Measurements from ENCODE around the gene MANBA. TPM values are rescaled to one million over a fixed set of nuclear protein-coding genes. Genes with fewer than 3 reads are reported as not detected.

The MANBA gene
- total RNA-seq, 2 experiments from 2014 or later = 12.0 to 13.3 TPM

- Mint-ChIP-seq H3K27me3 (no peaks in the 10 kb centered on the region), H3K27ac (no peak overlapping the region), H3K9me3 (ENCODE audit: low read depth) (no peaks in the 10 kb centered on the region), H3K36me3 (ENCODE audit: low read depth) (peaks cover 21% of the 10 kb centered on the region), H3K4me3 (no peak overlapping the region), H3K4me1 (no peaks in the 10 kb centered on the region)
- ChIA-PET CTCF (interaction anchor here (0.7 kb wide), 1 partner anchor 451 kb away, joined by 3 read pairs; no protein-coding TSS in a partner anchor), POLR2A (no interaction called here)
- ATAC-seq (no peak), DNase-seq (no peak)
- intact Hi-C loops (cut with DNase I, micrococcal nuclease) = no loop called here
These were observed 95.2 kb downstream of the MANBA start for GRCh38 chr4:102665527-102665926.

DNA sequence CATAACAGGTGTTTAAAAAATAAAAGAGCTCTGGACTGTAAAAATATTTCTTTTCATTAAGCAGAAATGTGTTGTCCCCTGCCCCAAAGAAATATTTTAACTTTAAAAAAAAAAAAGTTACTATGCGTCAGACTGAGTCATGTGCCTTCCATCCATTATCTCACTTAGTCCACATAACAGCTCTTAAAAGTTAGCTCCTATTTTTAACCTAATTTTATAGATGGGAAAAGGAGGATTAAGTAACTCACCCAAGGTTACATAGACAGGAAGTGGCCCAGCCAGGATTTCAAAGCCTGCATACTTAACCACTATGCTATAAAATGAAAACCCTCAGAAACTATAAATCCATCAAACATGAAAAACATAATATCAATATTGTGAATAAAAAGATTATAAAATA is 97.7 kb downstream of the MANBA start:
- Mint-ChIP-seq H3K36me3 (ENCODE audit: low read depth) (peaks cover 12% of the 10 kb centered on the region), H3K4me1 (no peaks in the 10 kb centered on the region), H3K4me3 (no peak overlapping the region), H3K27me3 (no peaks in the 10 kb centered on the region), H3K9me3 (ENCODE audit: low read depth) (no peaks in the 10 kb centered on the region), H3K27ac (no peak overlapping the region)
- ATAC-seq = no peak
- no peak for DNase-seq
- POLR2A ChIA-PET = no interaction called here
- intact Hi-C loops (cut with DNase I, micrococcal nuclease) = no loop called here
- CTCF ChIA-PET = interaction anchor here (0.6 to 1.4 kb wide), 2 partner anchors 11 to 179 kb away, joined by 3 to 4 read pairs; no protein-coding TSS in a partner anchor

GRCh38 chr4:102657206-102657605 is 103.6 kb downstream of the MANBA start:
- Mint-ChIP-seq H3K27me3 (no peaks in the 10 kb centered on the region), H3K36me3 (ENCODE audit: low read depth) (peaks cover 6% of the 10 kb centered on the region), H3K4me1 (no peaks in the 10 kb centered on the region), H3K27ac (no peak overlapping the region), H3K4me3 (no peak overlapping the region), H3K9me3 (ENCODE audit: low read depth) (no peaks in the 10 kb centered on the region)
- POLR2A ChIA-PET = no interaction called here
- no peak for ATAC-seq
- DNase-seq = no peak
- CTCF ChIA-PET = no interaction called here
- intact Hi-C loops (cut with DNase I, micrococcal nuclease) = no loop called here

DNA sequence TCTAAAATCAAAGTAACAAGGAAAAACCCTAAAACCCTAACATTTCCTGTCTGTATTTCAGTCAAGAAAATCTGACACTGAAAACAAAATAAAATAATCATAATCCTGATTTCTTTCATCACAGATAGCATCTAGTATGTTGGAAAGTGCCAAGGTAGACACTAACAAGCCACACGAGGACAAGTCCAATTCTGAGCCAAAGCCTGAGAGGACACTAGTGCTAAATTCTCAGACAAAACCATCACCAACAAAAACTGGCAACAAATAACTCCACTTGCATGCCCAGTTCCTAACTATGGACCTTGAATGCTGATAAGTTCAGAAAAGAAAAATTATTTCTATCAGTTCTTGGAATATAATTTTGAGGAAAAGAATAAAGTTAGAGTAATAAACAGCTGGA is 113.7 kb downstream of the MANBA start:
- no peak overlapping the region for H3K27ac Mint-ChIP-seq
- ChIA-PET CTCF (no interaction called here), POLR2A (interaction anchor here (0.7 kb wide), 1 partner anchor 227 kb away, joined by 3 read pairs; no protein-coding TSS in a partner anchor)
- intact Hi-C loops (cut with DNase I, micrococcal nuclease) = no loop called here
- H3K9me3 Mint-ChIP-seq (ENCODE audit: low read depth) = no peaks in the 10 kb centered on the region
- H3K36me3 Mint-ChIP-seq (ENCODE audit: low read depth) = peaks cover 25% of the 10 kb centered on the region
- H3K4me1 Mint-ChIP-seq = peaks cover 9% of the 10 kb centered on the region
- no peak overlapping the region for H3K4me3 Mint-ChIP-seq
- no peak for ATAC-seq
- DNase-seq = no peak
- no peaks in the 10 kb centered on the region for H3K27me3 Mint-ChIP-seq

DNA sequence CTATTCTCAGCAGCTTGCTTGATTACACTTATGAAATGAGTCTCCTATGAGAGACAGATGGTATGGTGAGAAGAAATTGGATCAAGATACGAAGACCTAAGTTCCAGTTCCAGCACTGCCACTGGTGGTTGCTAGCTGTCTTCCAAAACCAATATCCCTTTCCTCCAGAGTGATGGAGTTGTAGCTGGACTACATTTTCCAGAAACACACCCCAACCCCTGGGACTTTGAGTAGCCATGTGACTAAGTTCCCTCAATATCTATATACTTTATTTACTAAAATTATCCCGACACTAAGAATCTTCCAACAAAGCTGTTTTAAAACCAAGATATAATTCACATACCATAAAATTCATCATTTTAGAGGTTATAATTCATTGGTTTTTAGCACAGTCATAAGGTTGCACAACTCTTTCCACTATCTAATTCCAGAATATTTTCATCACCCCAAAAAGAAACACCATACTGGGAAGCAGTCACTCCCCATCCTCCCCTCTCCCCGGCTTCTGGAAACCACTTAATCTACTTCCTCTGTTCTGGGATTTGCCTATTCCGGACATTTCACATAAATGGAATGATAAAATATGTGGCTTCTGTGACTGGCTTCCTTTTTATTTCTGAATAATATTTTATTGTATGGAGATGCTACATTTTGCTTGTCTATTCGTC is 118.0 kb downstream of the MANBA start:
- ChIA-PET POLR2A (interaction anchor here (0.6 kb wide), 1 partner anchor 11 kb away, joined by 3 read pairs; no protein-coding TSS in a partner anchor), CTCF (interaction anchor here (0.5 to 0.6 kb wide), 2 partner anchors 207 to 383 kb away, joined by 3 read pairs; no protein-coding TSS in a partner anchor)
- peaks cover 17% of the 10 kb centered on the region for H3K4me1 Mint-ChIP-seq
- ATAC-seq = no peak
- peaks cover 19% of the 10 kb centered on the region for H3K36me3 Mint-ChIP-seq (ENCODE audit: low read depth)
- H3K9me3 Mint-ChIP-seq (ENCODE audit: low read depth) = no peaks in the 10 kb centered on the region
- H3K27ac Mint-ChIP-seq = no peak overlapping the region
- intact Hi-C loops (cut with DNase I, micrococcal nuclease) = no loop called here
- DNase-seq = no peak
- no peak overlapping the region for H3K4me3 Mint-ChIP-seq
- H3K27me3 Mint-ChIP-seq = no peaks in the 10 kb centered on the region

GRCh38 chr4:102641793-102642192 is 119.0 kb downstream of the MANBA start:
- intact Hi-C loops (cut with DNase I, micrococcal nuclease) = no loop called here
- no peak for ATAC-seq
- Mint-ChIP-seq H3K9me3 (ENCODE audit: low read depth) (no peaks in the 10 kb centered on the region), H3K27me3 (no peaks in the 10 kb centered on the region), H3K4me1 (peaks cover 12% of the 10 kb centered on the region), H3K27ac (no peak overlapping the region), H3K36me3 (ENCODE audit: low read depth) (peaks cover 22% of the 10 kb centered on the region), H3K4me3 (no peak overlapping the region)
- POLR2A ChIA-PET = no interaction called here
- CTCF ChIA-PET = interaction anchor here (0.6 kb wide), 1 partner anchor 15 kb away, joined by 3 read pairs; no protein-coding TSS in a partner anchor
- no peak for DNase-seq

GRCh38 chr4:102640669-102641068 is 120.1 kb downstream of the MANBA start:
- intact Hi-C loops (cut with DNase I, micrococcal nuclease) = no loop called here
- Mint-ChIP-seq H3K4me1 (peaks cover 9% of the 10 kb centered on the region), H3K27ac (no peak overlapping the region), H3K36me3 (ENCODE audit: low read depth) (peaks cover 22% of the 10 kb centered on the region), H3K9me3 (ENCODE audit: low read depth) (no peaks in the 10 kb centered on the region), H3K4me3 (no peak overlapping the region), H3K27me3 (no peaks in the 10 kb centered on the region)
- no peak for DNase-seq
- ChIA-PET CTCF (interaction anchor here (0.9 to 1.0 kb wide), 2 partner anchors 108 to 210 kb away, joined by 3 read pairs; no protein-coding TSS in a partner anchor), POLR2A (no interaction called here)
- no peak for ATAC-seq

DNA sequence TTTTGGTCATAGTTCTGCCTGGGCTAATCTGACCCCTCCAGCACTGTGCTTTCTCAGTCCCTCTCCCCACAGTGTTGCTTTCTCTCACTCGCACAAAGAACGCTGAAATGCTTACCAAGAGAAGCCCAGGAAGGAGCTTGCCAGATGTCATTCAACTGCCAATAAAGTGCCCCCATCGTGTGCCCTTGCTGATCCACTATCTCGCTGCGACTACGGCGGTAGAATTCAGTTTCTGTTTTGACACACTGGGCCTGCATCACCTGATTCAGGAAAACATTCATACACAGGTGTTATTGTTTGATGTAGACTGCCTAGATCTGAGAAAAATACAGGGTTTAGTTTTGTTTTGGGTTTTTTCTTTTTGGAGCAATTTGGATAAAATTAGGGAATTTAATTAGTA is 121.2 kb downstream of the MANBA start:
- no peaks in the 10 kb centered on the region for H3K27me3 Mint-ChIP-seq
- ChIA-PET POLR2A (no interaction called here), CTCF (interaction anchor here (0.6 kb wide), 1 partner anchor 15 kb away, joined by 3 read pairs; no protein-coding TSS in a partner anchor)
- peak overlapping the region; percentile 27 for H3K4me3 Mint-ChIP-seq
- DNase-seq = peak; percentile 26
- H3K36me3 Mint-ChIP-seq (ENCODE audit: low read depth) = peaks cover 24% of the 10 kb centered on the region
- no peaks in the 10 kb centered on the region for H3K9me3 Mint-ChIP-seq (ENCODE audit: low read depth)
- H3K4me1 Mint-ChIP-seq = peaks cover 11% of the 10 kb centered on the region
- intact Hi-C loops (cut with DNase I, micrococcal nuclease) = no loop called here
- ATAC-seq = peak; percentile 36
- no peak overlapping the region for H3K27ac Mint-ChIP-seq

DNA sequence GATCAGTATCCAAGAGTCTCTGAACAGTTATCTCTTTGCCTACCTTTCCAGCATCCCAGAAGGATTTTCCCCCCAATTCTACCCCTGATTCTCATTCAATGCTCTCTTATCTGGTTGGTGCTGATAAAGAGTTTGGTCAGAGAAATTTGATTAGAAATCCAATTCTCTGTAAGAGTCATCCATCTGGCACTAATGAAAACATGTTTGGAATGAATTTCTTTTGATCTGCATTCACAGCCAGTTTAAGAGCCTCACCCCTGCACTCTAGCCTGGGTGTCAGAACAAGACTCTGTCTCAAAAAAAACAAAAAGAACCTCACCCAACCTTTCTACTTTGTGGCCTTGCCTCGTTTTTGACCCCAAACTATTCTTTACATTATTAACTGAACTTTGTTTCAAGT is 122.1 kb downstream of the MANBA start:
- H3K27me3 Mint-ChIP-seq = no peaks in the 10 kb centered on the region
- intact Hi-C loops (cut with DNase I, micrococcal nuclease) = no loop called here
- CTCF ChIA-PET = no interaction called here

GRCh38 chr4:102637391-102637790 is 123.4 kb downstream of the MANBA start:
- Mint-ChIP-seq H3K36me3 (ENCODE audit: low read depth) (peaks cover 22% of the 10 kb centered on the region), H3K9me3 (ENCODE audit: low read depth) (no peaks in the 10 kb centered on the region), H3K4me1 (peaks cover 11% of the 10 kb centered on the region), H3K27ac (no peak overlapping the region), H3K4me3 (no peak overlapping the region), H3K27me3 (no peaks in the 10 kb centered on the region)
- CTCF ChIA-PET = no interaction called here
- DNase-seq = no peak
- POLR2A ChIA-PET = no interaction called here
- intact Hi-C loops (cut with DNase I, micrococcal nuclease) = no loop called here
- no peak for ATAC-seq

More for the DNA sequence above, 122.1 kb downstream of the MANBA start:
- DNase-seq (no peak), ATAC-seq (no peak)
- Mint-ChIP-seq H3K27ac (no peak overlapping the region), H3K36me3 (ENCODE audit: low read depth) (peaks cover 22% of the 10 kb centered on the region), H3K4me1 (peaks cover 11% of the 10 kb centered on the region), H3K4me3 (no peak overlapping the region), H3K9me3 (ENCODE audit: low read depth) (no peaks in the 10 kb centered on the region)
- POLR2A ChIA-PET = no interaction called here

DNA sequence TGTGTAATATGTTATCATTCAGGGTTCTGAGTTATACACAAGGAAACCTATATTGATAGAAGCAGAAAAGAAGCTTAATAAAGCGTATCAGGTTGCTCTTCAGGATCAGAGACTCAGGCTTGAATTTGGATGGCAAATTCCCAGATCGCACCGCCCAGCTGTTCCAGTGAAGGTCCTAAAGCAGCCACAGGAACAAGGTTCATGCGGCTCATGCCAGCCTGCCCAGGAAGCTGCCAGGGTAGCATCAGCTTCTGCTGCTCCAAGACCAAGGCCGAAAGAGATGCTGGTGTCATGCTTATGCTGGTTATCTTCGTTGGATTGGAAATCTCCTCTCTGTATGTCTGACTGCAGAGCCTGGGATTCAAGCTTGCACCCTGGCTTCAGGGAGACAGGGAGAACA is 127.7 kb downstream of the MANBA start:
- peaks cover 42% of the 10 kb centered on the region for H3K4me1 Mint-ChIP-seq
- H3K27me3 Mint-ChIP-seq = no peaks in the 10 kb centered on the region
- no peak for DNase-seq
- peaks cover 18% of the 10 kb centered on the region for H3K36me3 Mint-ChIP-seq (ENCODE audit: low read depth)
- POLR2A ChIA-PET = no interaction called here
- no peak overlapping the region for H3K27ac Mint-ChIP-seq
- no peak for ATAC-seq
- CTCF ChIA-PET = interaction anchor here (1.4 kb wide), 2 partner anchors 199 to 203 kb away, joined by 3 to 5 read pairs; no protein-coding TSS in a partner anchor
- intact Hi-C loops (cut with DNase I, micrococcal nuclease) = no loop called here
- H3K9me3 Mint-ChIP-seq (ENCODE audit: low read depth) = no peaks in the 10 kb centered on the region
- H3K4me3 Mint-ChIP-seq = no peak overlapping the region
